Measurements from ENCODE around the gene USP12. TPM values are rescaled to one million over a fixed set of nuclear protein-coding genes. Genes with fewer than 3 reads are reported as not detected.

USP12 gene
- total RNA-seq, 3 donors from 2014 or later (not counting 1 experiment from before 2014, with no cell fraction given), result 44.3 to 55.3 (median 50.9) TPM

- peaks cover 13% of the 10 kb centered on the region in 2 donors for H3K4me1 Mint-ChIP-seq
- TF ChIP-seq, protein P1, sequence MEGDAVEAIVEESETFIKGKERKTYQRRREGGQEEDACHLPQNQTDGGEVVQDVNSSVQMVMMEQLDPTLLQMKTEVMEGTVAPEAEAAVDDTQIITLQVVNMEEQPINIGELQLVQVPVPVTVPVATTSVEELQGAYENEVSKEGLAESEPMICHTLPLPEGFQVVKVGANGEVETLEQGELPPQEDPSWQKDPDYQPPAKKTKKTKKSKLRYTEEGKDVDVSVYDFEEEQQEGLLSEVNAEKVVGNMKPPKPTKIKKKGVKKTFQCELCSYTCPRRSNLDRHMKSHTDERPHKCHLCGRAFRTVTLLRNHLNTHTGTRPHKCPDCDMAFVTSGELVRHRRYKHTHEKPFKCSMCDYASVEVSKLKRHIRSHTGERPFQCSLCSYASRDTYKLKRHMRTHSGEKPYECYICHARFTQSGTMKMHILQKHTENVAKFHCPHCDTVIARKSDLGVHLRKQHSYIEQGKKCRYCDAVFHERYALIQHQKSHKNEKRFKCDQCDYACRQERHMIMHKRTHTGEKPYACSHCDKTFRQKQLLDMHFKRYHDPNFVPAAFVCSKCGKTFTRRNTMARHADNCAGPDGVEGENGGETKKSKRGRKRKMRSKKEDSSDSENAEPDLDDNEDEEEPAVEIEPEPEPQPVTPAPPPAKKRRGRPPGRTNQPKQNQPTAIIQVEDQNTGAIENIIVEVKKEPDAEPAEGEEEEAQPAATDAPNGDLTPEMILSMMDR (IDR thresholded peaks at IDR 0.05), result no peak
- H3K9me3 ChIP-seq (ENCODE audit: control insufficient read depth, insufficient read depth, low read length), result no peaks in the 10 kb centered on the region
These were observed 144.4 kb downstream of the USP12 start for GRCh38 chr13:27027086-27027667.

GRCh38 chr13:27026396-27026795, 145.2 kb downstream of the USP12 start:
- no peak overlapping the region for H3K4me3 ChIP-seq (ENCODE audit: low read length)
- TF ChIP-seq, protein P1 (IDR thresholded peaks at IDR 0.05), result no peak
- DNase-seq (no peak), ATAC-seq (peak in 1 of 3 donors; percentile 48)
- H3K27me3 ChIP-seq (ENCODE audit: control insufficient read depth, insufficient read depth, low read length), result no peaks in the 10 kb centered on the region
- Mint-ChIP-seq H3K36me3 (no peaks in the 10 kb centered on the region), H3K27ac (no peak overlapping the region), H3K4me1 (peaks cover 13% of the 10 kb centered on the region in 2 donors), H3K9me3 (no peaks in the 10 kb centered on the region), H3K27me3 (ENCODE audit: low read depth in 2 of 2) (peaks cover 13 to 23% of the 10 kb centered on the region in 2 donors), H3K4me3 (no peak overlapping the region)
- H3K9me3 ChIP-seq (ENCODE audit: control insufficient read depth, insufficient read depth, low read length), result no peaks in the 10 kb centered on the region
- no peaks in the 10 kb centered on the region for H3K36me3 ChIP-seq (ENCODE audit: control insufficient read depth, insufficient read depth, low read length)
- H3K27ac ChIP-seq (ENCODE audit: low read length), result no peak overlapping the region
- intact Hi-C loops (cut with micrococcal nuclease), result no loop called here
- WGBS (ENCODE audit: insufficient coverage), result 24% methylated on average over 6 of the region's 6 CpGs
- H3K4me1 ChIP-seq (ENCODE audit: control insufficient read depth, insufficient read depth, low read length), result peaks cover 15% of the 10 kb centered on the region

More at GRCh38 chr13:27027086-27027667, 144.4 kb downstream of the USP12 start:
- ATAC-seq (no peak), DNase-seq (no peak)
- H3K36me3 ChIP-seq (ENCODE audit: control insufficient read depth, insufficient read depth, low read length), result no peaks in the 10 kb centered on the region
- no peak overlapping the region for H3K27ac ChIP-seq (ENCODE audit: low read length)
- WGBS (ENCODE audit: insufficient coverage), result 88% methylated on average over 3 of the region's 3 CpGs
- no peaks in the 10 kb centered on the region for H3K27me3 ChIP-seq (ENCODE audit: control insufficient read depth, insufficient read depth, low read length)
- H3K4me1 ChIP-seq (ENCODE audit: control insufficient read depth, insufficient read depth, low read length), result peaks cover 15% of the 10 kb centered on the region
- Mint-ChIP-seq H3K9me3 (no peaks in the 10 kb centered on the region), H3K4me3 (peak overlapping the region; percentile 33), H3K27me3 (ENCODE audit: low read depth in 2 of 2) (peaks cover 13 to 23% of the 10 kb centered on the region in 2 donors), H3K27ac (no peak overlapping the region), H3K36me3 (no peaks in the 10 kb centered on the region)
- intact Hi-C loops (cut with micrococcal nuclease), result no loop called here
- no peak overlapping the region for H3K4me3 ChIP-seq (ENCODE audit: low read length)

GRCh38 chr13:27024776-27025492, 146.7 kb downstream of the USP12 start:
- H3K4me3 ChIP-seq (ENCODE audit: low read length), result no peak overlapping the region
- no peaks in the 10 kb centered on the region for H3K9me3 ChIP-seq (ENCODE audit: control insufficient read depth, insufficient read depth, low read length)
- H3K27me3 ChIP-seq (ENCODE audit: control insufficient read depth, insufficient read depth, low read length), result no peaks in the 10 kb centered on the region
- DNase-seq (no peak), ATAC-seq (no peak)
- H3K27ac ChIP-seq (ENCODE audit: low read length), result no peak overlapping the region
- peaks cover 13% of the 10 kb centered on the region in 2 donors for H3K4me1 Mint-ChIP-seq
- no peaks in the 10 kb centered on the region for H3K36me3 ChIP-seq (ENCODE audit: control insufficient read depth, insufficient read depth, low read length)
- intact Hi-C loops (cut with micrococcal nuclease), result no loop called here
- no peak overlapping the region for H3K27ac Mint-ChIP-seq
- TF ChIP-seq, protein P1 (IDR thresholded peaks at IDR 0.05), result no peak
- H3K4me1 ChIP-seq (ENCODE audit: control insufficient read depth, insufficient read depth, low read length), result peaks cover 15% of the 10 kb centered on the region
- WGBS (ENCODE audit: insufficient coverage), result 69% methylated on average over 13 of the region's 13 CpGs
- H3K4me3 Mint-ChIP-seq, result no peak overlapping the region
- no peaks in the 10 kb centered on the region for H3K36me3 Mint-ChIP-seq
- no peaks in the 10 kb centered on the region for H3K9me3 Mint-ChIP-seq
- H3K27me3 Mint-ChIP-seq (ENCODE audit: low read depth in 2 of 2), result peaks cover 14 to 15% of the 10 kb centered on the region in 2 donors

Measured in natural killer cell (primary cell).